RWPE1 (cell line): Measurements from ENCODE around the gene FAXC.

Experiments used
- CTCF ChIA-PET: fragments of 350-600 bp; sonication (Branson Sonifier 250); formaldehyde crosslinking; extraction: SDS; loops from one replicate; lab custom pipeline; 2021; lab: Yijun Ruan, JAX
- POLR2A ChIA-PET: fragments of 400-600 bp; formaldehyde crosslinking; extraction: SDS; loops from one replicate; lab custom pipeline; 2020; ENCODE audit warnings: antibody characterized with exemption; ENCODE audit not compliant: low non-redundant PET; lab: Yijun Ruan, JAX
- DNase-seq: peaks from one replicate; pipeline ENCODE4 v3.0.0; 2012; ENCODE audit warnings: low spot score
- H3K27ac ChIP-seq: fragments of 450-650 bp; 2 replicates; pipeline ENCODE4 v1.5.1; 2017
- TF ChIP-seq, protein P1 (sequence below): fragments of 450-650 bp; conservative IDR thresholded peaks from 2 replicates; pipeline ENCODE4 v1.5.1; 2017; ENCODE audit warnings: low read depth, mild to moderate bottlenecking

Gene FAXC

DNA sequence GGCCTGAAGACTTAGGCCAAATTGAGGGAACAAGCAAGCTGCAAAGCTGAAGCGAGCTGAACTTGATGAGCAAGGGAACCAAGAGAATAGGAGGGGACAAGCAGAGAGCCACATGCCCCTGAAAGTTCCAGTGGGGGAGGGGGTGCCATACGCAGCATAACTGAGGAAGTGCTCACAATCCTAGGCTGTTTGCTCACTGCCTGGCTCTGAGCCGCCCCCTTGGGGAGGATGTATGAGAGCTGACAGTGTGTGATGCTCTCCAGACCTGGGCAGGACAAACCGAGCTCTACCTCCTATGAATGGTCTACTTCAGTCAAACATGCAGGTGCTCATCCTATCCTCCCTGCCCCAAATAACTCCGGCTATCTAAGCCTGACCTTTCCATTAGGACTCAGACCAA lies 52.1 kb downstream of the FAXC start:
- no peak for DNase-seq
- H3K27ac ChIP-seq = no peak overlapping the region
- TF ChIP-seq, protein P1, sequence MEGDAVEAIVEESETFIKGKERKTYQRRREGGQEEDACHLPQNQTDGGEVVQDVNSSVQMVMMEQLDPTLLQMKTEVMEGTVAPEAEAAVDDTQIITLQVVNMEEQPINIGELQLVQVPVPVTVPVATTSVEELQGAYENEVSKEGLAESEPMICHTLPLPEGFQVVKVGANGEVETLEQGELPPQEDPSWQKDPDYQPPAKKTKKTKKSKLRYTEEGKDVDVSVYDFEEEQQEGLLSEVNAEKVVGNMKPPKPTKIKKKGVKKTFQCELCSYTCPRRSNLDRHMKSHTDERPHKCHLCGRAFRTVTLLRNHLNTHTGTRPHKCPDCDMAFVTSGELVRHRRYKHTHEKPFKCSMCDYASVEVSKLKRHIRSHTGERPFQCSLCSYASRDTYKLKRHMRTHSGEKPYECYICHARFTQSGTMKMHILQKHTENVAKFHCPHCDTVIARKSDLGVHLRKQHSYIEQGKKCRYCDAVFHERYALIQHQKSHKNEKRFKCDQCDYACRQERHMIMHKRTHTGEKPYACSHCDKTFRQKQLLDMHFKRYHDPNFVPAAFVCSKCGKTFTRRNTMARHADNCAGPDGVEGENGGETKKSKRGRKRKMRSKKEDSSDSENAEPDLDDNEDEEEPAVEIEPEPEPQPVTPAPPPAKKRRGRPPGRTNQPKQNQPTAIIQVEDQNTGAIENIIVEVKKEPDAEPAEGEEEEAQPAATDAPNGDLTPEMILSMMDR = no peak
- CTCF ChIA-PET = no interaction called here
- POLR2A ChIA-PET = no interaction called here

DNA sequence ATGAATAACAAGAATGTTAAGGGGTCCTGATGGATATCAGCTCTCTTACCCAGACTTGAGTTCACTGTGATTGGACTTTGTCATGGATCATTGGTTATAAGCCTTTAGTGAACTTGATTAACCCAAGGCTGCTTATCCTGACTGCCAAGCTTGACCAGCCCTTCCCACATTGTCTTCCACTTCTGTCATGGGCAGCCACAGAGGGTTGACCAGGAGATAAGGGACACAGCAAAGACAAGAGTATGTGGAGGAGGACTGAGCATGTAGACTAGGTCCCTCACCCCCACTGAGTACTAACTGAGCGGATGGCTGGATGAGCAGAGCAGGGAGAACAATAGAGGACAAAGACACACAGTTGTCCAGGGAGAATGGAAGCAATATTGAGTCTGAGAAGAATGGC lies 52.5 kb downstream of the FAXC start:
- TF ChIP-seq, protein P1 = no peak
- ChIA-PET POLR2A (no interaction called here), CTCF (interaction anchor here (0.5 kb wide), 1 partner anchor 467 kb away, joined by 4 read pairs; no protein-coding TSS in a partner anchor)
- DNase-seq = no peak
- no peak overlapping the region for H3K27ac ChIP-seq

DNA sequence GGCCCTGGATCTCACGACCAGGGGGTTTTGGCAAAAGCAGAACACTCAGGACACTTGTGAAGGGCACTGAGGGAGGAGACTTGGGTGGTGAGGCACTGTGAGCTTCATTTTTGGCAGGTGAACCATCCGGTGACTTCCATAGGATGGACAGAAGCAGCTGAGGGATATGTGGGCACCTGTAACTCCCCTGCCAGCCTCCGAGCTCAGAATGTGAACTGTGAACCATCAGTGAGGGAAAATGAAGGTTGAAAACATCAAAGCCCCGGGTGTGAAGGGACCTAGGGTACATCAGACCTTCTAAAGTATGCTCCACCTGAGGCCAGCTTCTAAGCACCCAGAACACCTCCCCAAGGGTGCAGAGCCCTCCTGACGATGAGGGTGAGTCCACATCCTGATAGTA lies 53.2 kb downstream of the FAXC start:
- TF ChIP-seq, protein P1 = no peak
- CTCF ChIA-PET = interaction anchor here (0.5 kb wide), 1 partner anchor 467 kb away, joined by 4 read pairs; no protein-coding TSS in a partner anchor
- no peak for DNase-seq
- H3K27ac ChIP-seq = no peak overlapping the region
- POLR2A ChIA-PET = no interaction called here

DNA sequence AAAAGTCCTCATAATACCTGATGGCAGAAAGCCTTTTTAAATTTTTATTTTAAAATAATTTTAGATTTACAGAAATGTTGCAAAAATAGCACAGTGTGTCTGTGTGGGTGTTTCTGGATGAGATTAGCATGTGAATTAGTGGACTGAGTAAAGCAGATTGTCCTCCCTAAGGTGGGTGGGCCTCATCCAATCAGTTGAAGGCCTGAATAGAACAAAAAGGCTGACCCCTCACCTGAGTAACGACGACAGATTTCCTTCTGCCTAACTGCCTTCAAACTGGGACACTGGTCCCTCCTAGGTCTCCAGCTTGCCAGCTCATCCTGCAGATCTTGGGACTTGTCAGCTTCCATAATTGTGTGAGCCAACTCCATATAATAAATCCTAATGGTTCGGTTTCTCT lies 54.2 kb downstream of the FAXC start:
- CTCF ChIA-PET = no interaction called here
- H3K27ac ChIP-seq = no peak overlapping the region
- TF ChIP-seq, protein P1 = no peak
- no peak for DNase-seq
- POLR2A ChIA-PET = no interaction called here

DNA sequence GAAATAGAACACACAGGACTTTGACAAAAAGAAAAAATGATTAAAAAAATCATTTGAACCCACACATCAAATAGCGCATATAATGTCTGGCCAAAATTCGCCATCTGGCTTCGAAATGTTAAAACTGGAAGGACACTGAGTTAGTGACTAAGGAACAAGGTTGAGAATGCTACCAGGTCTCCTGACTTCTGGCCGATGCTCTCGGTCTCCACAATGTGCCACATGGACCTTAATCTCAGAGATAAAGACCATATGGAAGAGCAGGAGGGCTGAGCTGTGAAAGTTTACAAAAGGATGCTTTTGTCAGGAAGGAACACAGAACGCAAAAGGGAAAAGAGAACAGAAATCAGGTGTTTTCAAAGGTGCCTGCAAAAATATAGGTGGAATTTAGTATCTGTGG lies 54.7 kb downstream of the FAXC start:
- ChIA-PET CTCF (no interaction called here), POLR2A (no interaction called here)
- TF ChIP-seq, protein P1 = no peak
- no peak for DNase-seq
- H3K27ac ChIP-seq = no peak overlapping the region

DNA sequence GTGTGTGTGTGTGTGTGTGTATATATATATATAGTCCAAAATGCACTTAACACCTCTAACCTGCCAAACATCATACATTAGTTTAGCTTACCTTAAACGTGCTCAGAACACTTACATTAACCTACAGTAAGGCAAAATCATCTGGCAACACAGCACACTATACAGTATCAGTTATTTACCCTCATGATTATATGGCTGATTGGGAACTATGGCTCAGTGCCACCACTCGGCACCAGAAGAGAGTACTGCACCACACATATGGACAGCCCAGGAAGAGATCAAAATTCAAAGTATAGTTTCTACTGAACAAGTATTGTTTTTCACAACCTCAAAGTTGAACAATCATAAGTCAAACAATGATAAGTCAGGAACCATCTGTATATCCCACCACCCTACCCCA lies 59.8 kb downstream of the FAXC start:
- TF ChIP-seq, protein P1 = no peak
- no peak overlapping the region for H3K27ac ChIP-seq
- ChIA-PET CTCF (no interaction called here), POLR2A (no interaction called here)
- DNase-seq = no peak

DNA sequence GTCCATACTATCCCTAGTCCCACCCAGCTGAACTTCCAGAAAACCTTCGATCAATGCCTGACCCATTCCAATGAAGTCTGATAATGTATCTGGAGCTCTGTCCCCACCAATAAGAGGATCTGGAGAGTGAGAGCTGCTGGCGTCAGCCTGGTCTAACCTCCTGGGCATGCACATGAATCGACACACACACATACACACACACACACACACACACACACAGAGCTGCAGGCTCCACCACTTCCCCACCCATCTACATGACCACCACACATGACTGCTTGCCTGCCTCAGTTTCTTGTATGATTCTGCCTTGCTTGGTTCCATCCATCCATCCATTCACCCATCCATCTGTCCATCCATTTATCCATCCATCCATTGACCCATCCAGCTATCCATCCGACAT lies 60.8 kb downstream of the FAXC start:
- POLR2A ChIA-PET = no interaction called here
- CTCF ChIA-PET = no interaction called here
- H3K27ac ChIP-seq = no peak overlapping the region
- TF ChIP-seq, protein P1 = no peak
- DNase-seq = no peak
